Liver (tissue), 9 donors: ENCODE measurements around the gene SLC35E1. TPM values are rescaled to one million over a fixed set of nuclear protein-coding genes. Genes with fewer than 3 reads are reported as not detected.

Experiments used
- DNase-seq: peaks from one replicate; pipeline ENCODE4 v3.0.0-alpha.2; 2017; ENCODE audit warnings: low spot score
- H3K27ac ChIP-seq, 2 donors: one replicate each; pipeline ENCODE4 v1.7.0; 2013; ENCODE audit warnings: inconsistent platforms in 2 of 2, low read length in 2 of 2, control low read depth in 1 of 2, low read depth in 1 of 2, mild to moderate bottlenecking in 1 of 2
- H3K27me3 ChIP-seq, 4 donors: one replicate each; pipeline versions ENCODE4 v1.6.1 to v1.7.0; 2013; ENCODE audit warnings: low read length in 3 of 4, inconsistent platforms in 1 of 4, mild to moderate bottlenecking in 1 of 4, moderate library complexity in 1 of 4; ENCODE audit not compliant: control insufficient read depth in 4 of 4, insufficient read depth in 4 of 4
- H3K36me3 ChIP-seq, 4 donors: one replicate each; pipeline versions ENCODE4 v1.6.1 to v1.7.0; 2013; ENCODE audit warnings: low read length in 3 of 4, mild to moderate bottlenecking in 3 of 4, low read depth in 1 of 4, moderate library complexity in 1 of 4; ENCODE audit not compliant: control insufficient read depth in 4 of 4, insufficient read depth in 3 of 4
- H3K4me1 ChIP-seq, 4 donors: one replicate each; pipeline versions ENCODE4 v1.6.1 to v1.7.0; 2013; ENCODE audit warnings: low read length in 3 of 4, mild to moderate bottlenecking in 3 of 4, moderate library complexity in 1 of 4; ENCODE audit not compliant: control insufficient read depth in 4 of 4, insufficient read depth in 4 of 4
- H3K4me3 ChIP-seq, 3 donors: one replicate each; pipeline versions ENCODE4 v1.6.1 to v1.7.0; 2013; ENCODE audit warnings: low read length in 3 of 3, control low read depth in 1 of 3, low read depth in 1 of 3, mild to moderate bottlenecking in 1 of 3
- H3K9ac ChIP-seq, 2 donors: one replicate each; pipeline ENCODE4 v1.7.0; 2013; ENCODE audit warnings: low read length in 2 of 2, mild to moderate bottlenecking in 2 of 2, moderate library complexity in 2 of 2, control low read depth in 1 of 2, low read depth in 1 of 2
- H3K9me3 ChIP-seq, 4 donors: one replicate each; pipeline versions ENCODE4 v1.6.1 to v1.7.0; 2013; ENCODE audit warnings: low read length in 3 of 4; ENCODE audit not compliant: control insufficient read depth in 4 of 4
- FOXA1 ChIP-seq: IDR thresholded peaks from 2 replicates; pipeline ENCODE4 v1.6.1; 2016; ENCODE audit warnings: antibody characterized with exemption
- GABPA ChIP-seq, 2 donors: IDR thresholded peaks in 1 of 2; conservative IDR thresholded peaks in 1 of 2; 2 replicates each; pipeline ENCODE4 v1.6.1; 2016; ENCODE audit warnings: antibody characterized with exemption in 2 of 2, mild to moderate bottlenecking in 1 of 2, moderate library complexity in 1 of 2
- HNF4A ChIP-seq, 2 donors: conservative IDR thresholded peaks; 2 replicates each; pipeline ENCODE4 v1.6.1; 2016; ENCODE audit warnings: antibody characterized with exemption in 2 of 2, mild to moderate bottlenecking in 2 of 2
- HNF4G ChIP-seq: IDR thresholded peaks from 2 replicates; pipeline ENCODE4 v1.6.1; 2016; ENCODE audit warnings: antibody characterized with exemption
- RAD21 ChIP-seq, 2 donors: IDR thresholded peaks; 2 replicates each; pipeline ENCODE4 v1.6.1; 2016; ENCODE audit warnings: antibody characterized with exemption in 2 of 2, mild to moderate bottlenecking in 2 of 2
- RXRA ChIP-seq, 2 donors: IDR thresholded peaks; 2 replicates each; pipeline ENCODE4 v1.6.1; 2017 to 2018; ENCODE audit warnings: antibody characterized with exemption in 2 of 2, mild to moderate bottlenecking in 1 of 2
- SP1 ChIP-seq: IDR thresholded peaks from 2 replicates; pipeline ENCODE4 v1.6.1; 2018; ENCODE audit warnings: antibody characterized with exemption, mild to moderate bottlenecking
- TAF1 ChIP-seq: conservative IDR thresholded peaks from 2 replicates; pipeline ENCODE4 v1.6.1; 2016; ENCODE audit warnings: antibody characterized with exemption, mild to moderate bottlenecking
- YY1 ChIP-seq: IDR thresholded peaks from 2 replicates; pipeline ENCODE4 v1.6.1; 2016; ENCODE audit warnings: antibody characterized with exemption, mild to moderate bottlenecking
- ZBTB33 ChIP-seq: IDR thresholded peaks from 2 replicates; pipeline ENCODE4 v1.6.1; 2016; ENCODE audit warnings: antibody characterized with exemption
- WGBS: extraction: QIAGEN DNeasy Blood & Tissue Kit; methylation state at CpG from one replicate; pipeline ENCODE4 v1.1.7; 2013; 5-methylcytosine and 5-hydroxymethylcytosine counted together
- polyA plus RNA-seq, 2 donors: library from polyadenylated mRNA; stranded (reverse) in 1 of 2; unstranded in 1 of 2; fragments of 200-250 nt in 1 of 2; fragments of >200 nt in 1 of 2; fragmentation: Nextera tagmentation in 1 of 2; extraction: Ambion mirVana in 1 of 2; gene quantifications; one replicate each; pipeline versions ENCODE4 v1.2.1 to v1.2.3, GENCODE V29; 2013 to 2015
- total RNA-seq, 2 donors: library from RNA; depleted of rRNA; stranded (reverse); fragments of >200 nt; gene quantifications; one replicate each; pipeline ENCODE4 v1.2.3, GENCODE V29; 2014
- donor health status: healthy.
- donor health status: healthy.
- donor health status: healthy.
- donor health status: healthy.
- donor health status: healthy.

The SLC35E1 gene
- total and polyA plus RNA-seq, 4 donors = 11.2 to 20.5 (median 12.1) TPM

GRCh38 chr19:16542910-16543472 lies 29.2 kb downstream of the SLC35E1 start:
- Histone ChIP-seq H3K27ac (peak overlapping the region; percentile 91 to 93), H3K4me3 (peak overlapping the region; percentile 91 to 99 (median 99)), H3K4me1 (peaks cover 11 to 49% (median 41%) of the 10 kb centered on the region in 4 donors), H3K9me3 (no peaks in the 10 kb centered on the region), H3K36me3 (peaks cover 0 to 6% (median 3%) of the 10 kb centered on the region in 4 donors), H3K9ac (peak overlapping the region; percentile 64 to 97), H3K27me3 (no peaks in the 10 kb centered on the region)
- TF ChIP-seq GABPA (IDR thresholded peaks at IDR 0.05 in 1 of 2, conservative IDR thresholded peaks at IDR 0.05 in 1 of 2) (no peak), TAF1 (no peak)
- WGBS = 5% methylated on average over 15 of the region's 15 CpGs
- no peak for DNase-seq

- Histone ChIP-seq H3K4me1 (peaks cover 11 to 47% (median 38%) of the 10 kb centered on the region in 4 donors), H3K4me3 (peak within 1 kb of the TSS; percentile 91 to 99 (median 99))
- WGBS = under 1% methylated on average over 108 of the region's 108 CpGs
Measured at GRCh38 chr19:16542045-16542909, 29.9 kb downstream of the SLC35E1 start, which contains the start of gene CHERP. Gene CHERP (minus strand): TSS chr19:16542437. CDS start chr19:16542378, 59 bp downstream.

GRCh38 chr19:16541526-16542044 lies 30.6 kb downstream of the SLC35E1 start:
- no peaks in the 10 kb centered on the region for H3K27me3 ChIP-seq
- no peaks in the 10 kb centered on the region for H3K9me3 ChIP-seq
- peak overlapping the region; percentile 91 to 93 for H3K27ac ChIP-seq
- peaks cover 11 to 47% (median 35%) of the 10 kb centered on the region in 4 donors for H3K4me1 ChIP-seq
- TF ChIP-seq ZBTB33 (no peak), FOXA1 (no peak), SP1 (no peak), HNF4G (no peak), RAD21 (IDR thresholded peaks at IDR 0.05) (no peak), HNF4A (conservative IDR thresholded peaks at IDR 0.05) (no peak)
- H3K9ac ChIP-seq = peak overlapping the region; percentile 93 to 97
- WGBS = under 1% methylated on average over 29 of the region's 29 CpGs
- H3K36me3 ChIP-seq = peaks cover 0 to 18% (median 3%) of the 10 kb centered on the region in 4 donors
- DNase-seq = no peak
- peak overlapping the region; percentile 86 to 99 (median 99) for H3K4me3 ChIP-seq

More at GRCh38 chr19:16542045-16542909, 29.9 kb downstream of the SLC35E1 start, which contains the start of gene CHERP:
- peaks cover 0 to 13% (median 3%) of the 10 kb centered on the region in 4 donors for H3K36me3 ChIP-seq
- no peaks in the 10 kb centered on the region for H3K27me3 ChIP-seq
- H3K9ac ChIP-seq = peak within 1 kb of the TSS; percentile 93 to 97
- H3K27ac ChIP-seq = peak within 1 kb of the TSS; percentile 91 to 93
- no peaks in the 10 kb centered on the region for H3K9me3 ChIP-seq
- TF ChIP-seq TAF1 (no peak), ZBTB33 (peak; percentile 98), GABPA (IDR thresholded peaks at IDR 0.05 in 1 of 2, conservative IDR thresholded peaks at IDR 0.05 in 1 of 2) (peak; percentile 84 to 98), HNF4G (no peak), FOXA1 (no peak), RXRA (IDR thresholded peaks at IDR 0.05) (peak in 1 of 2 donors; percentile 14), SP1 (peak; percentile 39), RAD21 (IDR thresholded peaks at IDR 0.05) (peak in 1 of 2 donors; percentile 42), YY1 (peak; percentile 83)
- DNase-seq = peak; percentile 92
